HCT116 (cell line): ENCODE data around the gene CREB3L1. TPM values are rescaled to one million over a fixed set of nuclear protein-coding genes. Genes with fewer than 3 reads are reported as not detected.

Experiments
- ATAC-seq: fragments of 200-7000 bp; cut with Tn5 transposase; 2 replicates; pipeline ENCODE4 v1.9.1; 2020; ENCODE audit warnings: mild to moderate bottlenecking, moderate library complexity
- BruUV-seq: library from RNA; stranded (reverse); fragments of 400-500 nt; replicated peaks from 2 replicates; lab custom pipeline; 2021; lab: Mats Ljungman, UMichigan
- CTCF ChIA-PET: fragments of 300-600 bp; sonication (Branson Sonifier 250); formaldehyde crosslinking; loops from one replicate; lab custom pipeline; 2021; ENCODE audit warnings: antibody characterized with exemption; lab: Charles Lee
- POLR2A ChIA-PET: fragments of 300-600, 350-600 bp; sonication (Branson Sonifier 250); formaldehyde crosslinking; loops from one replicate; lab custom pipeline; 2021; ENCODE audit warnings: antibody characterized with exemption; lab: Charles Lee
- RAD21 ChIA-PET, 2 experiments: fragments of 300-600 bp; sonication (Branson Sonifier 250); formaldehyde crosslinking; loops; one replicate each; lab custom pipeline; 2023; ENCODE audit warnings: low total read pairs in 2 of 2; ENCODE audit not compliant: uncharacterized antibody in 2 of 2, unreplicated experiment in 2 of 2, low non-redundant PET in 1 of 2; lab: Charles Lee
- DNase-seq: peaks from one replicate; pipeline ENCODE4 v3.0.0-alpha.2; 2010; ENCODE audit warnings: low read depth, low spot score
- H2AFZ ChIP-seq: fragments of 200-600 bp; shearing (Covaris generic), sonication (generic); 2 replicates; pipeline ENCODE4 v1.6.1; 2017; ENCODE audit warnings: low read depth, mixed run types, mixed read lengths, antibody characterized with exemption, low read length; ENCODE audit not compliant: poor library complexity, severe bottlenecking
- H3K27ac ChIP-seq: 2 replicates; pipeline ENCODE4 v1.5.1; 2012; ENCODE audit warnings: low read depth, low read length
- H3K27me3 ChIP-seq: fragments of 200-600 bp; sonication (generic); 2 replicates; pipeline ENCODE4 v1.6.1; 2016; ENCODE audit warnings: mixed run types, low read length, mixed read lengths; ENCODE audit not compliant: insufficient read depth
- H3K36me3 ChIP-seq, 2 experiments: fragments of 200-500 bp in 1 of 2; fragments of 200-600 bp in 1 of 2; sonication (Bioruptor generic) in 1 of 2; sonication (generic) in 1 of 2; 2 replicates each; pipeline versions ENCODE4 v1.5.1 to v1.6.1; 2014 to 2016; ENCODE audit warnings: low read length in 2 of 2, inconsistent platforms in 1 of 2, mixed read lengths in 1 of 2, mixed run types in 1 of 2; ENCODE audit not compliant: insufficient read depth in 2 of 2, control insufficient read depth in 1 of 2
- H3K4me1 ChIP-seq, 2 experiments: fragments of 200-600 bp in 1 of 2; sonication (generic) in 1 of 2; 2 replicates each; pipeline versions ENCODE4 v1.5.1 to v1.6.1; 2012 to 2017; ENCODE audit warnings: low read length in 2 of 2, inconsistent platforms in 1 of 2, mild to moderate bottlenecking in 1 of 2, mixed read lengths in 1 of 2, mixed run types in 1 of 2, moderate library complexity in 1 of 2; ENCODE audit not compliant: insufficient read depth in 2 of 2, control insufficient read depth in 1 of 2
- H3K4me2 ChIP-seq: fragments of 200-600 bp; sonication (generic); 2 replicates; pipeline ENCODE4 v1.6.1; 2017; ENCODE audit warnings: mixed run types, low read length, mixed read lengths
- H3K4me3 ChIP-seq, 2 experiments: fragments of 200-600 bp in 1 of 2; sonication (generic) in 1 of 2; replicated peaks in 1 of 2; 2 replicates each; pipeline ENCODE4 v1.5.1; 2011 to 2016; ENCODE audit warnings: low read length in 2 of 2, control low read depth in 1 of 2, low read depth in 1 of 2, mild to moderate bottlenecking in 1 of 2, mixed read lengths in 1 of 2, mixed run types in 1 of 2
- H3K79me2 ChIP-seq: fragments of 200-600 bp; sonication (generic); 2 replicates; pipeline ENCODE4 v1.6.1; 2017; ENCODE audit warnings: mild to moderate bottlenecking, mixed run types, low read length, moderate library complexity, mixed read lengths; ENCODE audit not compliant: insufficient read depth
- H3K9ac ChIP-seq: fragments of 200-600 bp; sonication (generic); 2 replicates; pipeline ENCODE4 v1.6.1; 2016; ENCODE audit warnings: low read length, mixed read lengths
- H3K9me2 ChIP-seq: fragments of 200-600 bp; sonication (generic), shearing (Covaris generic); 2 replicates; pipeline ENCODE4 v1.6.1; 2017; ENCODE audit warnings: mixed run types, mild to moderate bottlenecking, moderate library complexity; ENCODE audit not compliant: insufficient read depth
- H3K9me3 ChIP-seq, 2 experiments: fragments of 200-500 bp in 1 of 2; fragments of 200-600 bp in 1 of 2; sonication (Bioruptor generic) in 1 of 2; sonication (generic) in 1 of 2; 2 replicates each; pipeline ENCODE4 v1.6.1; 2014 to 2017; ENCODE audit warnings: low read length in 2 of 2, mixed read lengths in 2 of 2, inconsistent platforms in 1 of 2, low read depth in 1 of 2, mild to moderate bottlenecking in 1 of 2, mixed run types in 1 of 2, moderate library complexity in 1 of 2; ENCODE audit not compliant: control insufficient read depth in 1 of 2, insufficient read depth in 1 of 2
- H4K20me1 ChIP-seq: fragments of 200-600 bp; sonication (generic), shearing (Covaris generic); 2 replicates; pipeline ENCODE4 v1.6.1; 2017; ENCODE audit warnings: mixed run types, mild to moderate bottlenecking, moderate library complexity; ENCODE audit not compliant: insufficient read depth
- CEBPB ChIP-seq: IDR thresholded peaks from 2 replicates; pipeline ENCODE4 v1.6.1; 2012; ENCODE audit warnings: low read depth
- CTCF ChIP-seq, 3 experiments: fragments of 200-600 bp in 1 of 3; sonication (generic) in 1 of 3; IDR thresholded peaks in 2 of 3; conservative IDR thresholded peaks in 1 of 3; 2 replicates each; pipeline ENCODE4 v1.5.1; 2012 to 2017; ENCODE audit warnings: low read depth in 2 of 3, low read length in 2 of 3, antibody characterized with exemption in 1 of 3, borderline replicate concordance in 1 of 3, control low read depth in 1 of 3, mild to moderate bottlenecking in 1 of 3, mixed read lengths in 1 of 3, mixed run types in 1 of 3, moderate library complexity in 1 of 3; ENCODE audit not compliant: insufficient read depth in 1 of 3
- EZH2phosphoT487 ChIP-seq: fragments of 200-600 bp; IDR thresholded peaks from 2 replicates; pipeline ENCODE4 v1.6.1; 2018; ENCODE audit warnings: antibody characterized with exemption, borderline replicate concordance
- FOSL1 ChIP-seq: IDR thresholded peaks from 2 replicates; pipeline ENCODE4 v1.6.1; 2012; ENCODE audit warnings: low read depth
- POLR2A ChIP-seq: IDR thresholded peaks from 2 replicates; pipeline ENCODE4 v1.7.0; 2011; ENCODE audit warnings: borderline replicate concordance; ENCODE audit not compliant: insufficient read depth, insufficient read length; ENCODE audit errors: extremely low read depth
- REST ChIP-seq: IDR thresholded peaks from 2 replicates; pipeline ENCODE4 v1.6.1; 2012; ENCODE audit warnings: low read depth
- SIN3A ChIP-seq: IDR thresholded peaks from 2 replicates; pipeline ENCODE4 v1.6.1; 2012; ENCODE audit warnings: low read depth
- SP1 ChIP-seq: IDR thresholded peaks from 2 replicates; pipeline ENCODE4 v1.6.1; 2012; ENCODE audit warnings: low read depth
- ZBTB33 ChIP-seq: IDR thresholded peaks from 2 replicates; pipeline ENCODE4 v1.6.1; 2011; ENCODE audit warnings: mild to moderate bottlenecking, low read length, moderate library complexity; ENCODE audit not compliant: insufficient replicate concordance; ENCODE audit errors: extremely low read depth
- ZFX ChIP-seq: fragments of 450-650 bp; IDR thresholded peaks from 2 replicates; pipeline ENCODE4 v1.6.1; 2017
- ZNF274 ChIP-seq: fragments of 200-500 bp; sonication (Bioruptor generic); IDR thresholded peaks from 2 replicates; pipeline ENCODE4 v1.6.1; 2014; ENCODE audit warnings: mild to moderate bottlenecking, low read depth, low read length, inconsistent platforms
- intact Hi-C: fragments of 100-400 bp; cut with micrococcal nuclease; formaldehyde crosslinking; loops from 2 replicates; pipeline ENCODE4 v1.10.0; 2022
- total RNA-seq: library from RNA; stranded (reverse); gene quantifications from one replicate; pipeline ENCODE4 v1.2.1, GENCODE V29; 2021; ENCODE audit not compliant: unreplicated experiment

Gene CREB3L1
- total RNA-seq, 1 experiment from 2014 or later: 0.37 TPM

GRCh38 chr11:46295312-46296058 is 18.0 kb downstream of the CREB3L1 start:
- H3K4me2 ChIP-seq: 0 out of 2 replicates have a peak overlapping the region, but pooled peaks have one; percentile 19
- no peaks in the 10 kb centered on the region for H3K79me2 ChIP-seq
- no peaks in the 10 kb centered on the region for H3K9me3 ChIP-seq
- ChIA-PET RAD21 (no interaction called here), POLR2A (no interaction called here), CTCF (no interaction called here)
- no peak overlapping the region for H3K4me3 ChIP-seq
- TF ChIP-seq ZNF274 (no peak), POLR2A (peak; percentile 52), ZFX (peak; percentile 18; the same call in 1 of the 2 replicates)
- H3K36me3 ChIP-seq: no peaks in the 10 kb centered on the region
- no peaks in the 10 kb centered on the region for H3K9me2 ChIP-seq
- no peak for ATAC-seq
- H3K27me3 ChIP-seq: no peaks in the 10 kb centered on the region
- H3K27ac ChIP-seq: no peak overlapping the region
- no peak overlapping the region for H3K9ac ChIP-seq
- BruUV-seq: no TSS peak
- H3K4me1 ChIP-seq: peaks cover 10 to 40% of the 10 kb centered on the region in 2 experiments
- intact Hi-C loops: no loop called here
- H4K20me1 ChIP-seq: no peaks in the 10 kb centered on the region
- no peak overlapping the region for H2AFZ ChIP-seq
- DNase-seq: no peak

- Histone ChIP-seq H3K9me2 (no peaks in the 10 kb centered on the region), H2AFZ (no peak overlapping the region), H3K4me3 (no peak overlapping the region), H3K4me2 (no peak overlapping the region), H3K9me3 (no peaks in the 10 kb centered on the region), H3K4me1 (peaks cover 5 to 34% of the 10 kb centered on the region in 2 experiments), H3K79me2 (no peaks in the 10 kb centered on the region), H3K27ac (no peak overlapping the region), H3K9ac (no peak overlapping the region), H3K36me3 (no peaks in the 10 kb centered on the region), H4K20me1 (no peaks in the 10 kb centered on the region), H3K27me3 (no peaks in the 10 kb centered on the region)
- no TSS peak for BruUV-seq
- intact Hi-C loops: no loop called here
- ATAC-seq (no peak), DNase-seq (no peak)
- CTCF ChIA-PET: no interaction called here
- RAD21 ChIA-PET: no interaction called here
- POLR2A ChIA-PET: interaction anchor here (1.2 kb wide), 1 partner anchor 53 kb away, joined by 3 read pairs; no protein-coding TSS in a partner anchor
- TF ChIP-seq ZFX (no peak), CEBPB (no peak), CTCF (IDR thresholded peaks at IDR 0.05 in 2 of 3, conservative IDR thresholded peaks at IDR 0.05 in 1 of 3; ENCODE audit: borderline replicate concordance in 1 of 3, insufficient read depth in 1 of 3, low read depth in 2 of 3, low read length in 2 of 3) (no peak), SIN3A (no peak), SP1 (no peak), REST (no peak), FOSL1 (no peak), ZNF274 (no peak), EZH2phosphoT487 (no peak), ZBTB33 (no peak)
These were observed 18.6 kb downstream of the CREB3L1 start for GRCh38 chr11:46296059-46296527.
